NCI-H524 (cell line): ENCODE data around the gene RAB37.

ENCODE experiments used
- DNase-seq, 2 experiments: peaks; one replicate each; lab custom pipeline; 2025; lab: John Stamatoyannopoulos, UW

The RAB37 gene

DNA sequence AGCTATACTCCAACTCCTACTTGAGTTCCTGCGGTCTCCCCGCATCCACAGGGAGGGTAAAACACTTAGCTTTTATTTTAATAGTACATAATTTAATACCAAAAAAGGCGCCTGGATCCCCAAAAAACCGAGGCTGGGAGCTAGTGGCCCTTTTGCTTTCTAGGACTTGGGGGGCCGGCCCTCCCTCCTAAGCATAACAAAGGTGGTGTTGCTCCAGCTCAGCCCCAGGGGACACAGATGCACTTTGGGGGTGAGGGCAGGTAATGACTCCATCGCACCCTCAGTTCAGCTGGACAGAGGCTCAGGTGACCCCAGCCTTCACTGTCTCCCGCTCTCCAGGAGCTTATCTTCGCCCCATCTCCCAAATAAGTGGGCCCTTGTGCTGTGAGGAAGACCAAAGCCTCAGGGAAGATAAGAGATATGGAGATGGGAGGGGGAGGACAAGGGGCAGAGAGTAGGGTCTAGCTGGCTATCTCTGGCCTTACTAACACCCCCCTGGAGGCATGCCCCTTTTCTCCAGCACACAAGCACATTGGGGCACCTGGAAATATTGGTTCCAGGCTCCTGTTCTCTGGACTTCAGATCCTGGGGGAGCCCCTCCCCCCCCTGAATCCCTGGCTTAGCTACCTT lies 8.6 kb downstream of the RAB37 start:
- no peak for DNase-seq

- DNase-seq, result no peak
Measured at GRCh38 chr17:74746376-74746775, 9.3 kb downstream of the RAB37 start.

- no peak for DNase-seq
Measured at GRCh38 chr17:74746922-74747321, 9.9 kb downstream of the RAB37 start.

DNA sequence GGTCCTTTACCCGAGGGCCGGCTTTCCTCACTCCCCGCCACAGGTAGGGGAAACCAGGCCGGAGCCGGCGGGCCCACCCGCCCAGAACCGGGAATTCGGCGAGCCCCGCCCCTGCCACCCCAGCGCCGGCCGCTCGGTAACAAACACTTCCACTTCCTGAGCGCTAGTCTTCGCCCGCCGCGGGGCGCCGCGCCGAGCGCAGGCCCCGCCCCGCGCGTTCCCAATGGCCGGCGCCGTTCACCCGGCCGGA lies 11.1 kb downstream of the RAB37 start:
- DNase-seq, result no peak

- peak; percentile 95 to 99 for DNase-seq
Measured at GRCh38 chr17:74748529-74749278, 11.6 kb downstream of the RAB37 start, which contains the start of gene NHERF1. Gene NHERF1 (plus strand): TSS chr17:74748628. CDS start chr17:74748847, 219 bp downstream.

DNA sequence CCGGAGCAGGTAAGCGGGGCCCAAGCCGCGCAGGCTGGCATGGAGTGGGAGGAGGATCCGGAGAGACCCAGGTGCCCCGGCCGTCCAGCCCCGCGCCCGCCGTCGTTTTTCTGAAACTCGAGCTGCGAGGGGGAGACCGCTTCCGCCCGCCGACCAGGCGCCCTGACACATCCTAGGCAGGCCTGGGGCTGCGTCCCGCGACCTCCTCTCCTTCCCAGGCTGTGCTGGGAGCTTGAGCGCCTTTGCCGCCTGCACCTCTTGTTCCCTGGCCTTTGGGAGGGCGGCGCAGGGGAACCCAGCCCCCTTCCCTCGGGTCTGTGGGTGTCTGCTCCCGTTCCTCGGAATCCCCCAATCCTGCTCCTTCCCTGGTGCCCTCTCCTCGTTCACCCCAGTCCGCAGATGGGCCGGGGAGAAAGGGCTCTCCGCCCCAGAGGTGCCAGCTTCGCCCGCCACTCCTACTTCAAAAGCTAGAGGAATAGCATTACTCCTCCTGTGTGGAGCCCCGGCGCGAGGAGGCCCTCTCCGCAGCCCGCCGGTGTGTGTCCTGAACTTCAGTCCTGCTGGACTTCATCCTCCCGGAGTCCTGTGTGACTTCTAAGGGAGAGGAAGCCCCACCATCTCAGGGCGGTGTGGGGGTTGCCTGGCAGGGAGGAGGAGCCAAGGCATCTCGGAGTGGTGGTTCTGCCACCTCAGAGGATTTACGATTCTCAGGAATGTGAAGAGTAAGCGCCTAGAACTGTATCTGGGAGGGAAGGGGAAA lies 12.4 kb downstream of the RAB37 start:
- DNase-seq, result peak in 1 of 2 experiments; percentile 66

DNA sequence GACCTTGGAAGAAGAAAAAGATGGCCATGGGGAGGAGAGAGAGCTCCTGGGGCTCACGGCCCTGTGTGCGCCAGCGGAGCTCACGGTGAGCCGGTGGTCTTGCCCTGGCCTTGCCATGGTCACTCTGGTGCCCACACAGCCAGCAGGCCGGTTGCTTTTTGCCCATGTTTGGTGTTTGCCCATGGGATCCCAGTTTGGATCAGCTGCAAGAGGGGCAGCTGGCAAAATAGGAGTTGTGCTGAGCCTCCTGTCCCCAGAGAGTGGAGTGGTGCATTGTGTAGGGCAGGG lies 12.9 kb downstream of the RAB37 start:
- no peak for DNase-seq

GRCh38 chr17:74750327-74751069 lies 13.4 kb downstream of the RAB37 start:
- no peak for DNase-seq

- no peak for DNase-seq
Measured at GRCh38 chr17:74752415-74752814, 15.4 kb downstream of the RAB37 start.

DNA sequence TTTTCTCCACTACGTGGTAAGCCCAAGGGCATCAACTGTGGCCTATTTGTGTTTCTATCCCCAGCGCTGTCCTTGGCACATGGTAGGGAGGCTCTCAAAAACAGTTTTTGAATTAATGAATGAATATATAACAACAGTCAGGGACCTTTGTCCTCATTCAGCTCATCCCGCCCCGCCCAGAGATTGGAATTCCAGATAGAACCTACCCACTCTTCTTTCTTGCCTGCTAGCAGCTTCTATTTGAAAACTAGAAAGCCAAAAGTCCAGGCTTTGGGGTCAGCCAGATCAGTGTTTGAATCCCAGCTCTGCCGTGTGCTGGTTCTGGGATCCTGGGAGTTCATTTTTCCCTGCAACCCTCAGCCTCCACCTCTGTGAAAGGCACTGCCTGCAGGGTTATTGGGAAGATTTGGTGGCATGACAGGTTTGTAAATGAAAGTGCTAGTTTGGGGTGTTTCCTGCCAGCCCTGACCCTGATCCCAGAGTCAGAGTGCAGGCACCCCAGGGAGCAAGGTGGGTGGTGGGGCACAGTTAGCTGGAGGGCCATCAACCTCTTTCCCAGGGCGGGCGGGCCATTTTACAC lies 15.9 kb downstream of the RAB37 start:
- DNase-seq, result no peak

GRCh38 chr17:74754832-74755231 lies 17.8 kb downstream of the RAB37 start:
- DNase-seq, result no peak

DNA sequence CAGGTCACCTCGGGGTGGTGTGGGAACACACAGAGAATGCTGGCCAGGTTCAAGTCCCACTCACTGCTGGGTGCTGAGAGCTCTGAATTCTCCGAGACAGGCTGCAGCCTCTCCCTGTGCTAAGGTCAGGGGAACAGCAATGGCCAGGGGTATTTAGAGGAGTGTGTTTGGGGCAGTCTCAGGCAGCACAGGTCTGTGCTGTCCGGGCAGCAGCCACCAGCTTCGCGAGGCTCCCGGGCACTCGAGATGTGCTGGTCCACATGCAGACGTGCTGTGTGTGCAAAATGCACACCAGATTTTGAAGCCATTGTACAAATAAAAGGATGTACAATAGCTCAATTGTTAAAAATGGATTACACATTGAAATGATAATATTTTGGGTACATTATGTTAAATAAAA lies 18.5 kb downstream of the RAB37 start:
- DNase-seq, result no peak

- no peak for DNase-seq
Measured at GRCh38 chr17:74756891-74757290, 19.8 kb downstream of the RAB37 start.

DNA sequence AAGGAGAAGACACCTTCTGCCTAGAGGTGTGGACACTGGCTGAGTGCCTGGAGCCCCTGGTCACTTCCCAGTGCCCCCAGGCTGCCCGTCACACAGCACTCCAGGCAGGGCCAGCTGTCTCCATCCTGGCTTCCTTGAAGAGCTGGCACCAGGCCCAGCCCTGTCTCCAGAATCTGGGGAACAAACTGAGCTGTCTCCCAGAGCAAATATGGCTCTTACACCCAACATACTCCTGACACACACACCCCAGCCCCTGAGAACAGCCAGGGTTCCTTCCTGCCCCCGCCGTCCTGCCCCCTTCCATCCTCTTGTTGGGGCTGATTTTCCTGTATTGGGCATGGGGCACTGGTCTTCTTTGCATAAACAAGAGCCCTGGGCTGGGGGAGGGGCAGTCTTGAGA lies 20.4 kb downstream of the RAB37 start:
- peak; percentile 72 to 84 for DNase-seq

DNA sequence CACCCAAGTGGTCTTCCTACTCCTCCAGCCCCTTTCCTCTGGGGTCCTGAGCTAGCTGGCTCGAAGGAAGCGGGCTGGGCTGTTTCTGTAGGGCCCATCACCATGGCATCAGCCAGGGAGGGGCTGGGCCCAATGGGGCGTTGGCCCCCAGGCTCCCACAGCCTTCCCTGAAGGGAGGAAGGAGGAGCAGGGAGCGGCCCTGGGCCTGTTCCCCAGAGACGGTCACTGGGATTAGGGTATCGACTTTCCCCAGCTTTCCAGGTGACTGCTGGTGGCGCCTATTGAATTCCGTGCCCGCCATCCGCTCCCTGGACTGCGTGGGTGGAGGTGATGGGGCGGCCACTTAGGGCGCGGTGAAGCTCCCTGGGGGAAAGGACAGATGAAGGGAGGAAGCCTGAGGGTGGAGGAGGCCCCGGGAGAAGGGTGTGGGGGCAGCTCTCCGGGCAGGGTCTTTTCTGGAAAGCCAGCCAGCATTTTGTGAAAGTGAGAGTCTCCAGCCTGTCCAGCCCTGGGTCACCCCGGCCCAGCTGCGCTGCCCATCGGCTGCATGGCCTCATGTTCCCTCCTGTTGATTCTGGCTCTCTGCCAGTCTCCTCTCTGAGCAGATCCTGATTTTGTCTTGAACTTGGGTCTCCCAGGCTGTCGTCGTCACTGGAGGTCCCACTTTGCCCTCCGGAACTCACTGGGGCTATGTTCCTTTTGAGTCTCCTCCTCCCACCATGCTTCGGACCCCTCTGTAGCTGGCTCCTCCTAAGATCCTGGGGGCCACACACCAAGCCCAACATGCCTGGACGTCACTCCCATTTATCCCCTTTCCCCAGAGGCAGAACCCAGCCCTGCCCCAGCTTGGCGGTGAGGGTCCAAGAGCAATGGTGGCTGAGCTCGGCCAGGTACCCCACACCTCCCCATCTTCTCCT lies 21.1 kb downstream of the RAB37 start:
- DNase-seq, result peak; percentile 31 to 56

DNA sequence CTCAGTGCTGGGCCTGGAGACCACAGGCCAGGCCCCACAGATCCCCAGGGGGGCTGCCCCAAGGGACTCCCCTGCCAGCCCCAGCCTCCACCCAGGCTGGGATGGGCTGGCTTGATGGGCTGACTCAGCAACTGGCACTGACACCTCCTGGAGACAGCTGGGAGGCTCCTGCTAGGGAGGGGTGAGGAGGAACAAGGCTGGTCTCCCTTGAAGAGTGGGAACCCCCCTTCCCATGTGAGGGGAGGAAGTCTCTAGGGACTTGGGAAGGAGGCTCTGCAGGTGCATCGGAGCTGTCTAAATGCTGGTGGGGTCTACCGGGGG lies 21.8 kb downstream of the RAB37 start:
- peak; percentile 35 to 85 for DNase-seq

- DNase-seq, result peak; percentile 16 to 74
Measured at GRCh38 chr17:74759243-74759801, 22.3 kb downstream of the RAB37 start.

GRCh38 chr17:74759941-74760340 lies 22.9 kb downstream of the RAB37 start:
- peak; percentile 61 to 72 for DNase-seq

DNA sequence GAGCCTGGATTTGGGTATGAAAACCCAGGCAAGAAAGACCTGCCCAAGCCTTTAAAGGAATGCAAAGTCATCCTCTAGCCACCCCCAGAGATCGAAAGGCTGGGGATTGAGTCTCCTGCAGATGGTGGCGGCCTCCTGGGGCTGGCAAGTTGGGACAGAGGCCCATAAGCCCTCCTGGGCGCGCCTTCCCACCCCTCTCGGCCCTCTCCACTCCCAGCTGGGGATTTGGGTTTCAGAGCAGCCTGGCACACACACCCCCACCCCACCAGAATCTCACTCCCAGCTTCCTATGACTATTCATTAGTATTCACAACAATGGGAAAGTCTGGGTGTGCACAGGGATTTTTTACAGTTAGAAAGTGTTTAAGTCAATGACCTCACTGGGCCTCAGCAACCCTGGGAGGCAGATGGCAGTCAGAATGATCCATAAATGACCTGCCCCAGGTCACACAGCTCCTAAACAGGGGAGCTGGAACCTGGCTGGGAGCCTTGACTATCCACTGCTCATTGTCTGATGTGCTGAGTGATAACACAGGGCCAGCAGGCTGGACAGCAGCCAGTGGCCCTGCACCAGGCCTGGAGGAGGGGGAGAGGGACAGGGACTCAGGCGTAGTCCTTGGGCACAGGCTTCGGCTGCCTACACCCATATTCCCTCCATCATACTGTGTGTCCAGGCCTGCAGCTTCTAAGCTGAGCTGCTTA lies 23.5 kb downstream of the RAB37 start:
- peak; percentile 90 to 92 for DNase-seq

DNA sequence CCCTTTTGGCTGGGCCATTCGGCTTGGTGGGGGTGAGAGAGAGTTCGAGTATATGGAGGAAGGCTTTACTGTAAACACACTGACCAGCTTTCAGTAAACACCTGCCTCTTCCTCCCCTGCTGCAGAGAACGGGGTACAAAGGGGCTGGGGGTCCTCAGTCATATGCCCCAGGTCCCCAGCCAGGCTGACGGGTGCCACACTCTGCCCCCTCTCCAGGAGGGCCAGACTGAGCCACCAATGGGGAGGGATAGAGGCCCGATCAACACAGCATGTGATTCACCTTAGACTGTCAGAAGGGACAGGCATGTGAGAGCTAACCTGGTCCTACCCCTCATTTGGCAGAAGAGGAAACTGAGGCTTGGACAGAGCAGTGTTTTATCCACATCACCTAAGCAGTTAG lies 24.4 kb downstream of the RAB37 start:
- DNase-seq, result no peak
